ENCODE data around the gene SLC39A11.
"Not testable (repeated sequence)": the region's sequence is repeated elsewhere in the genome, so short reads cannot be mapped to it uniquely, and the experiment has no call there.

Gene SLC39A11

GRCh38 chr17:72640415-72641165, 451.9 kb downstream of the SLC39A11 start:
- DNase-seq (ENCODE audit: low read depth in 4 of 4, low spot score in 1 of 4), result no peak

GRCh38 chr17:72639711-72640110, 452.8 kb downstream of the SLC39A11 start:
- no peak for DNase-seq (ENCODE audit: low read depth in 4 of 4, low spot score in 1 of 4)

GRCh38 chr17:72638932-72639331, 453.6 kb downstream of the SLC39A11 start:
- DNase-seq (ENCODE audit: low read depth in 4 of 4, low spot score in 1 of 4), result not testable (repeated sequence)

- DNase-seq (ENCODE audit: low read depth in 4 of 4, low spot score in 1 of 4), result no peak
Measured at GRCh38 chr17:72635034-72635635, 457.4 kb downstream of the SLC39A11 start.

- DNase-seq (ENCODE audit: low read depth in 4 of 4, low spot score in 1 of 4), result no peak
Measured at GRCh38 chr17:72634621-72635020, 457.9 kb downstream of the SLC39A11 start.

- DNase-seq (ENCODE audit: low read depth in 4 of 4, low spot score in 1 of 4), result no peak
Measured at GRCh38 chr17:72631949-72632684, 460.4 kb downstream of the SLC39A11 start.

GRCh38 chr17:72631568-72631948, 460.9 kb downstream of the SLC39A11 start:
- DNase-seq (ENCODE audit: low read depth in 4 of 4, low spot score in 1 of 4), result no peak

GRCh38 chr17:72624652-72625051, 467.8 kb downstream of the SLC39A11 start:
- DNase-seq (ENCODE audit: low read depth in 4 of 4, low spot score in 1 of 4), result no peak

- DNase-seq (ENCODE audit: low read depth in 4 of 4, low spot score in 1 of 4), result no peak
Measured at GRCh38 chr17:72624226-72624625, 468.3 kb downstream of the SLC39A11 start.

GRCh38 chr17:72622661-72623433, 469.6 kb downstream of the SLC39A11 start:
- DNase-seq (ENCODE audit: low read depth in 4 of 4, low spot score in 1 of 4), result no peak

GRCh38 chr17:72619976-72620650, 472.4 kb downstream of the SLC39A11 start:
- no peak for DNase-seq (ENCODE audit: low read depth in 4 of 4, low spot score in 1 of 4)

- no peak for DNase-seq (ENCODE audit: low read depth in 4 of 4, low spot score in 1 of 4)
Measured at GRCh38 chr17:72618001-72618509, 474.4 kb downstream of the SLC39A11 start.

- DNase-seq (ENCODE audit: low read depth in 4 of 4, low spot score in 1 of 4), result no peak
Measured at GRCh38 chr17:72617557-72617956, 474.9 kb downstream of the SLC39A11 start.

- no peak for DNase-seq (ENCODE audit: low read depth in 4 of 4, low spot score in 1 of 4)
Measured at GRCh38 chr17:72616447-72616846, 476.0 kb downstream of the SLC39A11 start.

- no peak for DNase-seq (ENCODE audit: low read depth in 4 of 4, low spot score in 1 of 4)
Measured at GRCh38 chr17:72615627-72615991, 476.9 kb downstream of the SLC39A11 start.

- no peak for DNase-seq (ENCODE audit: low read depth in 4 of 4, low spot score in 1 of 4)
Measured at GRCh38 chr17:72614871-72615626, 477.4 kb downstream of the SLC39A11 start.

- DNase-seq (ENCODE audit: low read depth in 4 of 4, low spot score in 1 of 4), result no peak
Measured at GRCh38 chr17:72614476-72614870, 478.0 kb downstream of the SLC39A11 start.

GRCh38 chr17:72613806-72614292, 478.6 kb downstream of the SLC39A11 start:
- DNase-seq (ENCODE audit: low read depth in 4 of 4, low spot score in 1 of 4), result no peak

GRCh38 chr17:72613396-72613795, 479.1 kb downstream of the SLC39A11 start:
- DNase-seq (ENCODE audit: low read depth in 4 of 4, low spot score in 1 of 4), result no peak

- DNase-seq (ENCODE audit: low read depth in 4 of 4, low spot score in 1 of 4), result no peak
Measured at GRCh38 chr17:72611172-72611571, 481.3 kb downstream of the SLC39A11 start.

All from stimulated activated CD4-positive, alpha-beta T cell treated with anti-CD3 and anti-CD28 coated beads, Interleukin-1b, Interleukin-23, amount 100 ng/mL, for 24 hours (primary cell).